Lower leg skin (tissue), 3 donors: ENCODE results near the gene EPHX1.

Source experiments
- POLR2A ChIP-seq, 2 donors: fragments of 450-650 bp; IDR thresholded peaks; one replicate each; pipeline ENCODE4 v1.6.1; 2016 to 2017; ENCODE audit warnings: antibody characterized with exemption in 2 of 2, mild to moderate bottlenecking in 1 of 2, moderate library complexity in 1 of 2
- TF ChIP-seq, protein P1 (sequence below), 3 donors: fragments of 450-650 bp; IDR thresholded peaks; one replicate each; pipeline ENCODE4 v1.5.1; 2016; ENCODE audit warnings: antibody characterized with exemption in 3 of 3, mild to moderate bottlenecking in 3 of 3, moderate library complexity in 2 of 3

DNA sequence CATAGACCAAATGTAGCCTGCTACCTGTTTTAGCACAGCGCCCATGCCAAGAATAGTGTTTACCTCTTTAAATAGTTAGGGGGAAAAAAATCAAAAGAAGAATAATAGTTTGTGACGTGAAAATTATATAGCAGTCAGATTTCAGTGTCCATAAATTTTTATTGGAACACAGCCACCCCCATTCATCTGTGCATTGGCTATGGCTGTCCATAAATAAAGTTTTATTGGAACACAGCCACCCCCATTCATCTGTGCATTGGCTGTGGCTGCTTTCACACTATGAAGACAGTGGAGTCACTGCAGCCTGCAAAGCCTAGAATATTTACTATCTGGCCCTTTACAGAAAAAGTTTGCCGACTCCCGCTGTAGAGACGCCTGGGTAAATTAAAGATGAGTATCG, 20.9 kb downstream of the EPHX1 start:
- TF ChIP-seq, protein P1, sequence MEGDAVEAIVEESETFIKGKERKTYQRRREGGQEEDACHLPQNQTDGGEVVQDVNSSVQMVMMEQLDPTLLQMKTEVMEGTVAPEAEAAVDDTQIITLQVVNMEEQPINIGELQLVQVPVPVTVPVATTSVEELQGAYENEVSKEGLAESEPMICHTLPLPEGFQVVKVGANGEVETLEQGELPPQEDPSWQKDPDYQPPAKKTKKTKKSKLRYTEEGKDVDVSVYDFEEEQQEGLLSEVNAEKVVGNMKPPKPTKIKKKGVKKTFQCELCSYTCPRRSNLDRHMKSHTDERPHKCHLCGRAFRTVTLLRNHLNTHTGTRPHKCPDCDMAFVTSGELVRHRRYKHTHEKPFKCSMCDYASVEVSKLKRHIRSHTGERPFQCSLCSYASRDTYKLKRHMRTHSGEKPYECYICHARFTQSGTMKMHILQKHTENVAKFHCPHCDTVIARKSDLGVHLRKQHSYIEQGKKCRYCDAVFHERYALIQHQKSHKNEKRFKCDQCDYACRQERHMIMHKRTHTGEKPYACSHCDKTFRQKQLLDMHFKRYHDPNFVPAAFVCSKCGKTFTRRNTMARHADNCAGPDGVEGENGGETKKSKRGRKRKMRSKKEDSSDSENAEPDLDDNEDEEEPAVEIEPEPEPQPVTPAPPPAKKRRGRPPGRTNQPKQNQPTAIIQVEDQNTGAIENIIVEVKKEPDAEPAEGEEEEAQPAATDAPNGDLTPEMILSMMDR (IDR thresholded peaks at IDR 0.05) = no peak
- no peak for TF ChIP-seq POLR2A (IDR thresholded peaks at IDR 0.05)
